BJ (cell line): Measurements from ENCODE around the gene EDA. TPM values are rescaled to one million over a fixed set of nuclear protein-coding genes. Genes with fewer than 3 reads are reported as not detected.

ENCODE experiments used
- CTCF ChIA-PET: fragments of 350-600 bp; formaldehyde crosslinking; extraction: SDS; loops from one replicate; lab custom pipeline; 2021; ENCODE audit warnings: antibody characterized with exemption, inconsistent platforms; lab: Yijun Ruan, JAX
- POLR2A ChIA-PET: fragments of 300-600 bp; sonication (Branson Sonifier 250); formaldehyde crosslinking; extraction: SDS; loops from one replicate; lab custom pipeline; 2021; ENCODE audit warnings: antibody characterized with exemption; lab: Charles Lee
- DNase-seq: peaks from one replicate; pipeline ENCODE4 v3.0.0-alpha.2; 2011; ENCODE audit warnings: low read depth
- H3K27me3 ChIP-seq: 2 replicates; pipeline ENCODE4 v1.6.0; 2011; ENCODE audit warnings: low read length; ENCODE audit not compliant: control insufficient read depth, insufficient read depth
- H3K36me3 ChIP-seq: 2 replicates; pipeline ENCODE4 v1.5.1; 2011; ENCODE audit warnings: low read length; ENCODE audit not compliant: control insufficient read depth, insufficient read depth
- H3K4me3 ChIP-seq: 2 replicates; pipeline ENCODE4 v1.5.1; 2011; ENCODE audit warnings: low read depth, mild to moderate bottlenecking, control low read depth, low read length
- CTCF ChIP-seq: IDR thresholded peaks from 2 replicates; pipeline ENCODE4 v1.5.1; 2011; ENCODE audit warnings: low read depth, mild to moderate bottlenecking, control low read depth, inconsistent platforms, low read length, moderate library complexity; ENCODE audit not compliant: insufficient read depth
- polyA plus RNA-seq: library from polyadenylated mRNA; depleted of rRNA; stranded (reverse); fragments of >200 nt; gene quantifications from 2 replicates; pipeline ENCODE4 v1.2.3, GENCODE V29; 2011

Gene EDA
- polyA plus RNA-seq, 1 experiment, result 0.06 TPM

GRCh38 chrX:70032792-70033191, 416.9 kb downstream of the EDA start:
- CTCF ChIA-PET, result interaction anchor here (0.9 to 3.4 kb wide), 6 partner anchors 10 to 495 kb away, joined by 3 to 29 read pairs (median 3); no protein-coding TSS in a partner anchor
- DNase-seq, result no peak
- POLR2A ChIA-PET, result no interaction called here

GRCh38 chrX:70033348-70034051, 417.6 kb downstream of the EDA start:
- DNase-seq, result no peak
- CTCF ChIA-PET, result interaction anchor here (0.7 to 3.4 kb wide), 9 partner anchors 10 to 496 kb away, joined by 3 to 29 read pairs (median 3); no protein-coding TSS in a partner anchor
- H3K4me3 ChIP-seq, result no peak overlapping the region
- H3K36me3 ChIP-seq, result no peaks in the 10 kb centered on the region
- no peaks in the 10 kb centered on the region for H3K27me3 ChIP-seq
- TF ChIP-seq CTCF, result peak; percentile 54
- POLR2A ChIA-PET, result no interaction called here

More at GRCh38 chrX:70032792-70033191, 416.9 kb downstream of the EDA start:
- no peak overlapping the region for H3K4me3 ChIP-seq
- H3K27me3 ChIP-seq, result no peaks in the 10 kb centered on the region
- no peak for TF ChIP-seq CTCF
- no peaks in the 10 kb centered on the region for H3K36me3 ChIP-seq

- POLR2A ChIA-PET, result no interaction called here
- Histone ChIP-seq H3K36me3 (no peaks in the 10 kb centered on the region), H3K27me3 (no peaks in the 10 kb centered on the region), H3K4me3 (no peak overlapping the region)
- TF ChIP-seq CTCF, result no peak
- no peak for DNase-seq
- CTCF ChIA-PET, result interaction anchor here (3.4 kb wide), 1 partner anchor 62 kb away, joined by 29 read pairs; no protein-coding TSS in a partner anchor
Observed at GRCh38 chrX:70034646-70035045, 418.7 kb downstream of the EDA start.

GRCh38 chrX:70038515-70038914, 422.6 kb downstream of the EDA start:
- DNase-seq, result no peak
- no peak for TF ChIP-seq CTCF
- no peak overlapping the region for H3K4me3 ChIP-seq
- no peaks in the 10 kb centered on the region for H3K27me3 ChIP-seq
- no peaks in the 10 kb centered on the region for H3K36me3 ChIP-seq
- ChIA-PET POLR2A (no interaction called here), CTCF (interaction anchor here (2.7 kb wide), 1 partner anchor 59 kb away, joined by 11 read pairs; no protein-coding TSS in a partner anchor)

GRCh38 chrX:70038951-70039350, 423.0 kb downstream of the EDA start:
- Histone ChIP-seq H3K27me3 (no peaks in the 10 kb centered on the region), H3K4me3 (no peak overlapping the region), H3K36me3 (no peaks in the 10 kb centered on the region)
- ChIA-PET CTCF (interaction anchor here (2.7 kb wide), 1 partner anchor 58 kb away, joined by 11 read pairs; no protein-coding TSS in a partner anchor), POLR2A (interaction anchor here (0.6 kb wide), 1 partner anchor 302 kb away, joined by 7 read pairs; no protein-coding TSS in a partner anchor)
- TF ChIP-seq CTCF, result no peak
- no peak for DNase-seq
